GM12874 (cell line): ENCODE data around the gene FDX2.

Experiments
- CTCF ChIP-seq: IDR thresholded peaks from 2 replicates; pipeline ENCODE4 v1.5.1; 2011; ENCODE audit warnings: low read depth, mild to moderate bottlenecking, control low read depth, low read length, moderate library complexity; ENCODE audit not compliant: insufficient read depth

Gene FDX2

GRCh38 chr19:10329555-10329954 is 13.7 kb upstream of the FDX2 start:
- no peak for TF ChIP-seq CTCF

DNA sequence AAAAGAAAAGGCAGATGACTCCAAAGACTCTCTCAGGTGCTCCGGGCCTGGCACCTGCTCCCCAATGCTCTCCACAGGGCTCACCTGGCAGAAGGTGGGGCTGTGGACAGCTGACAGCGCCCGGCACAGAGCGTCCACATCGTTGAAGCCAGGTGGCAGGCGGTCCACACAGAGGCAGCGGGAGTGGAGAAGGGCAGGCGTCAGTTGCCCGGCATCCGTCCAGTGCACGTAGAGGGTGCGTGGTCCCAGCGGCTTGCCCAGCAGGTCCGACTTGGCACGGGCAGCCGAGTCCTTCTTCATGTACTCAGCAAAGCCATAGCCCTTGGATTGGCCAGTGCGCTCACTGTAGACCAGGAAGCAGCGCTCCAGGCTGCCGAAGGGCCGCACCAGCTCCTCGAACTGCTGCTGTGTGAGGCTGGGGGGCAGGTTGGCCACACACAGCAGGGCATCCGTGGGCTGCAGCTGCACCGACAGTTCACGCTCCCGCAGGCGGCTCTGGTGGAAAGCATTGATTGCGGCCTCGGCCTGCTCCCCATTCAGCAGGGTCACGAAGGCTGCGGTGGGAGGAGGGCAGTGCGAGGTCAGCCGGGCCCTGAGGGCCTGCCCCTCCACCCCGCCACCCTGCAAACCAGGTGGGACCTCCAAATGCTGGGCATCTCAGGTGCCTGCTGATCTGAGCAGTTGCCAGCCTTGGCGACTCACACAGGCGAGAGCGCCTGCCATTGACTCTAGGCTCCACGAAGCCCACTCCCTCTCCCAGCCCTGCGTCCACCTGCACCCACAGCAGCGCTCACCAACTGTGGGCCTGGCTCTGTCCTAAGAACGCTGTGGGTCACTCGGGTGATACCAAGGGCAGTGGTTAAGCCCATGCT is 13.0 kb upstream of the FDX2 start:
- no peak for TF ChIP-seq CTCF

- no peak for TF ChIP-seq CTCF
Measured at GRCh38 chr19:10327793-10328192, 12.0 kb upstream of the FDX2 start.

DNA sequence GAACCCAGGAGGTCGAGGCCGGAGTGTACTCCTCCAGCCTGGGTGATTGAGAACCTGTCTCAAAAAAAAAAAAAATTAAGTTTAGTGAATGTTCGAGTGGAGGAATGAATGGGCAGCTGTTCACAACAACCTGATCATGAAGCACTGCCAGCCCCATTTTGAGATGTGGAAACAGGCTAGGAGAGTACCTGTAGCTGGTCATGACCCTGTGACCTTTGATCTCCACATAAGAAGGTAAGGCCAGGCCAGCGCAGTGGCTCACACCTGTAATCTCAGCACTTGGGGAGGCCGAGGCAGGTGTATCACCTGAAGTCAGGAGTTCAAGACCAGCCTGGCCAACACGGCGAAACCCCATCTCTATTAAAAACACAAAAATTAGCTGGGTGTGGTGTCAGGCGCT is 9.9 kb upstream of the FDX2 start:
- no peak for TF ChIP-seq CTCF

GRCh38 chr19:10321874-10322835 is 6.3 kb upstream of the FDX2 start:
- no peak for TF ChIP-seq CTCF

GRCh38 chr19:10321417-10321797 is 5.6 kb upstream of the FDX2 start:
- no peak for TF ChIP-seq CTCF
